ENCODE data around the gene NCK1. TPM values are rescaled to one million over a fixed set of nuclear protein-coding genes. Genes with fewer than 3 reads are reported as not detected.
A peak's percentile ranks its signal among the peaks of the same experiment; 100 is the strongest.

Gene NCK1
- total RNA-seq, 1 donor from 2014 or later: 24.9 TPM

GRCh38 chr3:136937175-136937574, 75.2 kb downstream of the NCK1 start:
- DNase-seq (ENCODE audit: low read depth, low spot score): no peak
- H3K4me1 Mint-ChIP-seq: peaks cover under 1% of the 10 kb centered on the region
- peaks cover 11% of the 10 kb centered on the region for H3K9me3 Mint-ChIP-seq
- H3K36me3 Mint-ChIP-seq (ENCODE audit: low read depth): peaks cover 34% of the 10 kb centered on the region
- no peak overlapping the region for H3K4me3 Mint-ChIP-seq
- H3K27me3 Mint-ChIP-seq (ENCODE audit: low read depth): no peaks in the 10 kb centered on the region
- no peak for TF ChIP-seq CTCF (conservative IDR thresholded peaks at IDR 0.05)
- H3K27ac Mint-ChIP-seq (ENCODE audit: unreplicated experiment): no peak overlapping the region

DNA sequence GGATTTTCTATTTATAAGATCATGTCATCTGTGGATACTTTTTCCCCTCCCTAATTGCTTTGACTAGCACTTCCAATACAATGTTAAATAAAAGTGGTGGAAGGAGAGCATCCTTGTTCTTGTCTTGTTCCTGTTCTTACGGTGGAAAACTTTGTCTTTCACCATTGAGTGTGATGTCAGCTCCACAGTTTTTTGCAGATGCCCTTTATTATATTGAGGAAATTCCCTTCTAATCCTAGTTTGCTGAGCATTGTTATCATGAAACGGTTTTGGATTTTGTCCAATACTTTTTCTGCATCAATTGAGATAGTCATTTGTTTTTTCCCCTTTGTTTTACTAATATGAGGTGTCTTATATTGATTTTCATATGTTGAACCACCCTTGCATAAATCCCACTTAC, 75.8 kb downstream of the NCK1 start:
- no peaks in the 10 kb centered on the region for H3K27me3 Mint-ChIP-seq (ENCODE audit: low read depth)
- DNase-seq (ENCODE audit: low read depth, low spot score): no peak
- peaks cover 7% of the 10 kb centered on the region for H3K4me1 Mint-ChIP-seq
- H3K36me3 Mint-ChIP-seq (ENCODE audit: low read depth): peaks cover 34% of the 10 kb centered on the region
- no peak for TF ChIP-seq CTCF (conservative IDR thresholded peaks at IDR 0.05)
- peaks cover 11% of the 10 kb centered on the region for H3K9me3 Mint-ChIP-seq
- H3K4me3 Mint-ChIP-seq: no peak overlapping the region
- H3K27ac Mint-ChIP-seq (ENCODE audit: unreplicated experiment): no peak overlapping the region

DNA sequence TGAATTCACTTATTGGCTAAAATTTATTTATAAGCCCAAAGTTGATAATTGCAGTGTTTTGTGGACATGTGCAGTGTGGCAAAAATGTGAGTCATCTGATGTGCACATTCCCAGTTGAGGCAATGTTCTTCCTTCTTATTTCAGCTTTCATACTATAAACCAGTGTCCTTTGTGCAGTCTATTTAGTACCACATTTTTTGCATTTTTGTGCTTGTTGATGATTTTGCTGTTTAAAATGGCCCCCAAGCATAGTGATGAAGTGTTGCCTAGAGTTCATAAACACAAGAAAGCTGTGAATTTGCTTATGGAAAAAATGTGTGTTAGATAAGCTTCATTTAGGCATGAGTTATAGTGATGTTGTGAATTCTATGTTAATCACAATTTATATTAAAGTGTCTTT, 76.3 kb downstream of the NCK1 start:
- no peak for DNase-seq (ENCODE audit: low read depth, low spot score)
- H3K9me3 Mint-ChIP-seq: peaks cover 11% of the 10 kb centered on the region
- no peaks in the 10 kb centered on the region for H3K27me3 Mint-ChIP-seq (ENCODE audit: low read depth)
- H3K4me1 Mint-ChIP-seq: peaks cover 8% of the 10 kb centered on the region
- peaks cover 31% of the 10 kb centered on the region for H3K36me3 Mint-ChIP-seq (ENCODE audit: low read depth)
- no peak overlapping the region for H3K27ac Mint-ChIP-seq (ENCODE audit: unreplicated experiment)
- no peak for TF ChIP-seq CTCF (conservative IDR thresholded peaks at IDR 0.05)
- no peak overlapping the region for H3K4me3 Mint-ChIP-seq

- no peak for DNase-seq (ENCODE audit: low read depth, low spot score)
- Mint-ChIP-seq H3K9me3 (peaks cover 11% of the 10 kb centered on the region), H3K27me3 (ENCODE audit: low read depth) (no peaks in the 10 kb centered on the region), H3K4me1 (peaks cover 8% of the 10 kb centered on the region), H3K4me3 (no peak overlapping the region), H3K36me3 (ENCODE audit: low read depth) (peaks cover 30% of the 10 kb centered on the region), H3K27ac (ENCODE audit: unreplicated experiment) (no peak overlapping the region)
- no peak for TF ChIP-seq CTCF (conservative IDR thresholded peaks at IDR 0.05)
Measured at GRCh38 chr3:136939489-136939888, 77.5 kb downstream of the NCK1 start.

DNA sequence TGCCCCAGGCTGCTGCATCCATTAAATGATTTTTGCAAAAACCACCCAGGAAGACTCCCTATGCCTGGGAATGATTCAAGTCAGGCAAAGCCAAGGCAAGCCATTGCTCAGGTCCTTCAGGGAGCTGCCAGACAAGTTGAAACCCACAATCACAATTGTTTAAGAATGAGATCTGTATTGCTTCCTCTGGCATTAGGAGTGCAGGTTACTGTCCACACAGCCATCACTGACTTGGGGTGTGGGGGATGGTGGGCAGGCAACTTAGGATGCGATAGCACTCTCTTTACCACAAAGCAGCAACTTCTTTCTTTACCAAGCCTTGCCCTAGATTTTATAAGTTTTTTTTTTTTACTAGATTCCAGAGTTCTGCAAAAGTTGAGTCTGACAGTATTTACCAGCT, 80.8 kb downstream of the NCK1 start:
- H3K36me3 Mint-ChIP-seq (ENCODE audit: low read depth): peaks cover 20% of the 10 kb centered on the region
- DNase-seq (ENCODE audit: low read depth, low spot score): no peak
- peaks cover 8% of the 10 kb centered on the region for H3K4me1 Mint-ChIP-seq
- H3K9me3 Mint-ChIP-seq: peaks cover 2% of the 10 kb centered on the region
- peak overlapping the region; percentile 22 for H3K27ac Mint-ChIP-seq (ENCODE audit: unreplicated experiment)
- H3K27me3 Mint-ChIP-seq (ENCODE audit: low read depth): no peaks in the 10 kb centered on the region
- no peak for TF ChIP-seq CTCF (conservative IDR thresholded peaks at IDR 0.05)
- H3K4me3 Mint-ChIP-seq: no peak overlapping the region

GRCh38 chr3:136943436-136943835, 81.4 kb downstream of the NCK1 start:
- DNase-seq (ENCODE audit: low read depth, low spot score): no peak
- H3K9me3 Mint-ChIP-seq: no peaks in the 10 kb centered on the region
- peaks cover 14% of the 10 kb centered on the region for H3K36me3 Mint-ChIP-seq (ENCODE audit: low read depth)
- H3K27me3 Mint-ChIP-seq (ENCODE audit: low read depth): no peaks in the 10 kb centered on the region
- no peak for TF ChIP-seq CTCF (conservative IDR thresholded peaks at IDR 0.05)
- no peak overlapping the region for H3K27ac Mint-ChIP-seq (ENCODE audit: unreplicated experiment)
- no peak overlapping the region for H3K4me3 Mint-ChIP-seq
- peaks cover 8% of the 10 kb centered on the region for H3K4me1 Mint-ChIP-seq
